NT2/D1 (cell line): ENCODE data around the gene PRND.
"Not testable (repeated sequence)": the region's sequence is repeated elsewhere in the genome, so short reads cannot be mapped to it uniquely, and the experiment has no call there.

ENCODE experiments used
- DNase-seq: peaks from one replicate; pipeline ENCODE4 v3.0.0-alpha.2; 2011; ENCODE audit warnings: low read depth, low spot score
- H3K27me3 ChIP-seq: 2 replicates; pipeline ENCODE4 v1.6.0; 2011; ENCODE audit warnings: mild to moderate bottlenecking; ENCODE audit not compliant: insufficient read length, insufficient read depth
- H3K36me3 ChIP-seq: 2 replicates; pipeline ENCODE4 v1.6.1; 2011; ENCODE audit warnings: mild to moderate bottlenecking, low read length, mixed read lengths; ENCODE audit not compliant: insufficient read depth, insufficient read length
- H3K4me1 ChIP-seq: 2 replicates; pipeline ENCODE4 v1.5.1; 2011; ENCODE audit not compliant: insufficient read depth, insufficient read length
- H3K4me3 ChIP-seq: 2 replicates; pipeline ENCODE4 v1.5.1; 2011; ENCODE audit warnings: low read depth; ENCODE audit not compliant: insufficient read length
- H3K9ac ChIP-seq: 2 replicates; pipeline ENCODE4 v1.6.0; 2011; ENCODE audit warnings: low read depth; ENCODE audit not compliant: insufficient read length
- H3K9me3 ChIP-seq: 2 replicates; pipeline ENCODE4 v1.5.1; 2011; ENCODE audit warnings: mild to moderate bottlenecking, low read length; ENCODE audit not compliant: insufficient read depth
- SUZ12 ChIP-seq: IDR thresholded peaks from 2 replicates; pipeline ENCODE4 v1.6.1; 2011; ENCODE audit not compliant: insufficient read length, insufficient read depth; ENCODE audit errors: extremely low read depth
- YY1 ChIP-seq: IDR thresholded peaks from 2 replicates; pipeline ENCODE4 v1.6.1; 2011; ENCODE audit not compliant: insufficient read length, insufficient read depth
- ZNF274 ChIP-seq: IDR thresholded peaks from 2 replicates; pipeline ENCODE4 v1.6.1; 2011; ENCODE audit warnings: mild to moderate bottlenecking, low read depth, low read length

PRND gene

GRCh38 chr20:4697189-4697830, 24.4 kb upstream of the PRND start:
- peaks cover 22% of the 10 kb centered on the region for H3K36me3 ChIP-seq
- TF ChIP-seq YY1 (no peak), ZNF274 (no peak)
- H3K4me3 ChIP-seq: no peak overlapping the region
- no peaks in the 10 kb centered on the region for H3K4me1 ChIP-seq
- DNase-seq: no peak
- no peaks in the 10 kb centered on the region for H3K9me3 ChIP-seq
- no peaks in the 10 kb centered on the region for H3K27me3 ChIP-seq
- no peak overlapping the region for H3K9ac ChIP-seq

- TF ChIP-seq YY1: no peak
- TF ChIP-seq SUZ12: no peak
- TF ChIP-seq ZNF274: no peak
- H3K9ac ChIP-seq: no peak overlapping the region
- H3K4me3 ChIP-seq: no peak overlapping the region
- H3K36me3 ChIP-seq: peaks cover 21% of the 10 kb centered on the region
- no peaks in the 10 kb centered on the region for H3K9me3 ChIP-seq
- H3K27me3 ChIP-seq: no peaks in the 10 kb centered on the region
- no peak for DNase-seq
- H3K4me1 ChIP-seq: peaks cover under 1% of the 10 kb centered on the region
Measured at GRCh38 chr20:4697831-4698221, 23.9 kb upstream of the PRND start.

GRCh38 chr20:4699216-4699615, 22.5 kb upstream of the PRND start:
- Histone ChIP-seq H3K4me1 (peaks cover 6% of the 10 kb centered on the region), H3K27me3 (no peaks in the 10 kb centered on the region), H3K4me3 (no peak overlapping the region), H3K9me3 (no peaks in the 10 kb centered on the region), H3K36me3 (peaks cover 18% of the 10 kb centered on the region), H3K9ac (no peak overlapping the region)
- TF ChIP-seq YY1 (no peak), SUZ12 (no peak), ZNF274 (no peak)
- DNase-seq: no peak

GRCh38 chr20:4699957-4700356, 21.8 kb upstream of the PRND start:
- DNase-seq: no peak
- Histone ChIP-seq H3K9ac (no peak overlapping the region), H3K9me3 (no peaks in the 10 kb centered on the region), H3K4me1 (peaks cover 8% of the 10 kb centered on the region), H3K36me3 (peaks cover 18% of the 10 kb centered on the region), H3K27me3 (no peaks in the 10 kb centered on the region), H3K4me3 (no peak overlapping the region)
- no peak for TF ChIP-seq SUZ12
- no peak for TF ChIP-seq ZNF274
- no peak for TF ChIP-seq YY1

GRCh38 chr20:4702562-4703280, 19.0 kb upstream of the PRND start:
- no peak for DNase-seq
- Histone ChIP-seq H3K4me1 (peaks cover 8% of the 10 kb centered on the region), H3K27me3 (no peaks in the 10 kb centered on the region), H3K9me3 (no peaks in the 10 kb centered on the region), H3K4me3 (no peak overlapping the region), H3K9ac (no peak overlapping the region), H3K36me3 (peaks cover 18% of the 10 kb centered on the region)
- TF ChIP-seq ZNF274 (no peak), YY1 (no peak), SUZ12 (no peak)

- no peak overlapping the region for H3K9ac ChIP-seq
- H3K36me3 ChIP-seq: peaks cover 18% of the 10 kb centered on the region
- H3K27me3 ChIP-seq: no peaks in the 10 kb centered on the region
- DNase-seq: no peak
- no peak overlapping the region for H3K4me3 ChIP-seq
- no peaks in the 10 kb centered on the region for H3K9me3 ChIP-seq
- peaks cover 8% of the 10 kb centered on the region for H3K4me1 ChIP-seq
- TF ChIP-seq SUZ12: no peak
- TF ChIP-seq YY1: no peak
- no peak for TF ChIP-seq ZNF274
Measured at GRCh38 chr20:4703281-4703676, 18.4 kb upstream of the PRND start.

- H3K9me3 ChIP-seq, DNase-seq, H3K27me3 ChIP-seq, H3K36me3 ChIP-seq, H3K4me1 ChIP-seq, H3K9ac ChIP-seq, H3K4me3 ChIP-seq: not testable (repeated sequence)
Measured at GRCh38 chr20:4706941-4707340, 14.8 kb upstream of the PRND start.
